ENCODE data around the gene NUDC.
A peak's percentile ranks its signal among the peaks of the same experiment; 100 is the strongest.

The NUDC gene

DNA sequence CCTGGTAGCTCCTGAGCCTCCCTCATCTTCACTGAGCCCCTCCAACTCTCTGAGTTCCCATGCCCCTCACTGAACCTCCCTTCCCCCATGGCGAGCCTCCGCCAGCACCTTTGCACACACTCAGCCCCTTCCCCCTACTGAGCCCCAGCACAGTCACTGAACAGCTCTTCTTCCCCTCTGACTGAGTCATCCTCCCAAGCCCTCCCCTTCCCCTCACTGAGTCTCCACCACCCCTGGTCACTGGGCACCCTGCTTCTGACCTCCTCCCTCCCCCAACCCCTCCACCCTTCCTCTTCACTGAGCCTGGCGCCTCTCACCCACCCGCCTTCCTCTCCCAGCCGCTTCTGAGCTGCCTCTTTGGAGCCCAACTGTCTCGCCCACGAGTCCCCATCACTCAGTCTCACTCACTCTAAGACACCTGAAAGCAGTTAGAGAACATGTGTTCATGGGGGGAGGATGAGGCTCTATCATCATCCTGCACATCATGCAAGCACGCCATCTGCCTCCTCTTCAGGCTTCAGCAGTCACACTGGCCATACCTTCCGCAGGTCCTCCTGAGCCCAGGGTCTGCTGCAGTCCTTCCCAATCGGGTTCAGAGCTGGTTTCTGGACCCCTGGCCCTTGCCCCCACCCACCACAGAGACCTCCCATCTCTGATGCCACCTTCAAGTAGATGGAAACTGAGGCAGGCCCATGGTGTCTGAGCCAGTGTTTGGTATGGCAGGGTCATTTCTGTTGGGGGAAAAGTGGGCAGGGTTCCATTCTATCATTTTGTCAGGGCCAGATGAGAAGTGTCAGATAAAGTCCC, 70.0 kb downstream of the NUDC start:
- DNase-seq, result no peak

DNA sequence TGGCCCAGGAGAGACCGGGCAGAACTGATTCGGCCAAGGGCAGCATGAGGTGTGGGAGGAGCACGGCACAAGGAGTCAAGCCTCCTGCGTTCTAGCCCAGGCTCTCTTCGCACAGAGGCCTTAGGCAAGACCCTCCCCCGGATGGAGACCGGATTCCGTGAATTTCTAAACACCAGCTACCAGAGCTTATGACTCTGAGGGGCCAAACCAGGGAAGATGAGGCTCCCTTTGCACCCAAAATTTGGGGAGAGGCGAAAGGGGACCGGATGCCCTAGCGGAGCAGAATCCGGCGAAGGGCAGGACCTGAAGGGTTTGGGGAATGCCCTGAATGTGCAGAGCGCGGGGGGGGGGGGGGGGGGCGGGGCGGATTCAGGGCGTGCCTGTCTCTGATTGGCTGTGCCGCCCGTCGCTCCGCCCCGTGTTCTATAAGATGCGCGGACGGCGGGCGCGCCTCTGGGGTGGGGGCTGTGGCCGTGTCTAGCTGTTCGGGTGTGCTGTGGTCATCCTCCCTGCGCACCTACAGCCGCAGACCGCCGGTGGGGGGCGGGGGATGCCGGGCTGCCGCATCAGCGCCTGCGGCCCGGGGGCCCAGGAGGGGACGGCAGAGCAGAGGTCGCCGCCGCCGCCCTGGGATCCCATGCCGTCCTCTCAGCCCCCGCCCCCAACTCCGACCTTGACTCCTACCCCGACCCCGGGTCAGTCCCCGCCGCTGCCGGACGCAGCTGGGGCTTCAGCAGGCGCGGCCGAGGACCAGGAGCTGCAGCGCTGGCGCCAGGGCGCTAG, 71.9 kb downstream of the NUDC start, which contains the start of gene TRNP1:
TSS of gene TRNP1 (plus strand) at position 456 of the 783 bp plus-strand sequence. CDS start at position 551, 95 bp downstream.
- peak in 10 of 14 donors; percentile 12 to 83 (median 30) for DNase-seq

DNA sequence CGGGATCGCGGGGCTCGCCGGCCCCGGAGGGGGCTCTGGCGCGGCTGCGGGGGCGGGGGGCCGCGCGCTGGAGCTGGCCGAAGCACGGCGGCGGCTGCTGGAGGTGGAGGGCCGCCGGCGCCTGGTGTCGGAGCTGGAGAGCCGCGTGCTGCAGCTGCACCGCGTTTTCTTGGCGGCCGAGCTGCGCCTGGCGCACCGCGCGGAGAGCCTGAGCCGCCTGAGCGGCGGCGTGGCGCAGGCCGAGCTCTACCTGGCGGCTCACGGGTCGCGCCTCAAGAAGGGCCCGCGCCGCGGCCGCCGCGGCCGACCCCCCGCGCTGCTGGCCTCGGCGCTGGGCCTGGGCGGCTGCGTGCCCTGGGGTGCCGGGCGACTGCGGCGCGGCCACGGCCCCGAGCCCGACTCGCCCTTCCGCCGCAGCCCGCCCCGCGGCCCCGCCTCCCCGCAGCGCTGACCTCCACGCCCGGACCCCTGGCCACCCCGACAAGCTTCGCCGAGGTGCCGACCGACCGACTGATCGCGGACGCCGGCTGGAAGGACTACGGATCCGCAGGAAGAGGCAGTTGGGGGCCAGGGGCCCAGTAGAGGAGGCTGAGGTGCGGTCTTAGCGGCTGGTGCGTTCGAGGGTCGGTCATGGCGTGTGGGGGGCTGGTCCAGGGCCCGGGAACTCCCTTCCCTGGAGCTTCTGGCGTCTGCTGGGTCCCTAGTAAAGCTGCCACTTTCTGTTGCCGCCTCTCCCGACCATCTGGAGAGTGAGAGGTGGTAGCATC, 72.7 kb downstream of the NUDC start:
- peak in 1 of 14 donors; percentile 24 for DNase-seq

DNA sequence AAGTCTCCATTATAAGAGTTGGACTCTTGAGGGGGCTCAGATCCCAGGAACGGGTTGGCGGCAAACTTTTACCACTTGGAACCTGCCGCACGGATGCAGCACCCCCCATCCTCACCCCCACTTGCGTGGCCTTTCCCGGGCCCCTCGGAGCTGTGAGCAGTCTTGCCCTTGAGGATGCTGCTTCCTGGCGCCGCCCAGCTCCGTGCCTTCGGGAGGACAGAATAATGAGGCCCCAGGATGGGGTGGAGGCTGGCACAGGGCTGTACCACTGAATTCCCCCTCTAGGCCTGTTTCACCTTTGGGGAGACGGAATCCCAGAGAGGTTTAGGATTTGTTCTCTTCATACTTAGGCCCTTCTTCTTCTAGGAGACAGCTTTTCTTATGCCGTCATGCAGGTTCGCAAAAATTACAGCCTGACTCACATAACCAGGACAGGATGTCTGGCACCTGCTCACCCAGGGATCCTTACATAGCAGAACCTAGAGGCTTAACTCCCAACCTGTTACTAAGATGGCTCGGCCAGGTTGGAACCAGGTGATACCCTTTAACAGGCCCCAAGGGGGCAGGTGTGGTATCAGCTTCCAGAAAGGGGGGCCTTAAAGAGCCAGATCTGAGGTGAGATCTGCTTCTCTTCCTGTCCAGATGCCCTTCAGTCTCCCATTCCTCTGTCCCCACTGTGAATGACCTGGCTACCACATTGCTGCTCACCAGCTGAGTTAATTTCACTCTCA, 73.4 kb downstream of the NUDC start:
- DNase-seq, result peak in 1 of 14 donors; percentile 35

DNA sequence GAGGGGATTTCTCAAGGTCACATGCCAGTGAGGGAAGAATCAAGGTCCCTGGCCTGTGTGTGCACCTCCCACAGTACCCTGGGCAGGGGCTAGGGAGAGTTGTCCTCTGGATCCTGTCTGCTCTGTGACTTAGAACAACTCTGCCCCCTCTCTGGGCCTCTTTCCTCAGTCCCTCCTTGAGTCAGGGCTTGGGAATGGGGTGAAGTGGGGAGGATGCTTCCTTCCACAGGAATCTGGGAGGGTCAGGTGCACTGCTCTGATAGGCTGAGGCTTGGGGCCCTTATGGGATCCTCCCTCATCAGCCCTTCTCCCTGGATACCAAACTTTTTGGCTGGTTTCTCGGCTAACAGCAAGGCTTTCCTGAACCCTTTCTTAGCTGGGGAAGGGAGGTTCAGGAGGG, 74.5 kb downstream of the NUDC start:
- no peak for DNase-seq
